GM15510 (cell line): ENCODE results near the gene LINGO1.

ENCODE experiments used
- POLR2A ChIP-seq: IDR thresholded peaks from 3 replicates; pipeline ENCODE4 v1.6.1; 2011; ENCODE audit warnings: borderline replicate concordance; ENCODE audit not compliant: insufficient read length; ENCODE audit errors: extremely low read depth

Gene LINGO1

GRCh38 chr15:77629070-77630030 lies 3.4 kb downstream of the LINGO1 start:
- no peak for TF ChIP-seq POLR2A

GRCh38 chr15:77628010-77628409 lies 4.7 kb downstream of the LINGO1 start:
- no peak for TF ChIP-seq POLR2A

GRCh38 chr15:77627581-77627980 lies 5.1 kb downstream of the LINGO1 start:
- TF ChIP-seq POLR2A = no peak

GRCh38 chr15:77627067-77627466 lies 5.6 kb downstream of the LINGO1 start:
- no peak for TF ChIP-seq POLR2A

GRCh38 chr15:77626002-77626401 lies 6.7 kb downstream of the LINGO1 start:
- no peak for TF ChIP-seq POLR2A

- TF ChIP-seq POLR2A = no peak
Observed at GRCh38 chr15:77625376-77625775, 7.3 kb downstream of the LINGO1 start.

- TF ChIP-seq POLR2A = no peak
Observed at GRCh38 chr15:77624868-77625267, 7.8 kb downstream of the LINGO1 start.

- TF ChIP-seq POLR2A = no peak
Observed at GRCh38 chr15:77623755-77624524, 8.8 kb downstream of the LINGO1 start.

GRCh38 chr15:77622934-77623754 lies 9.6 kb downstream of the LINGO1 start:
- no peak for TF ChIP-seq POLR2A

- TF ChIP-seq POLR2A = no peak
Observed at GRCh38 chr15:77622209-77622933, 10.3 kb downstream of the LINGO1 start.

- TF ChIP-seq POLR2A = no peak
Observed at GRCh38 chr15:77621847-77622208, 10.9 kb downstream of the LINGO1 start.

GRCh38 chr15:77620960-77621647 lies 11.6 kb downstream of the LINGO1 start:
- no peak for TF ChIP-seq POLR2A

- no peak for TF ChIP-seq POLR2A
Observed at GRCh38 chr15:77620297-77620696, 12.4 kb downstream of the LINGO1 start.
